ENCODE results near the gene PGM2.
"Not testable (repeated sequence)": the region's sequence is repeated elsewhere in the genome, so short reads cannot be mapped to it uniquely, and the experiment has no call there.

The PGM2 gene

DNA sequence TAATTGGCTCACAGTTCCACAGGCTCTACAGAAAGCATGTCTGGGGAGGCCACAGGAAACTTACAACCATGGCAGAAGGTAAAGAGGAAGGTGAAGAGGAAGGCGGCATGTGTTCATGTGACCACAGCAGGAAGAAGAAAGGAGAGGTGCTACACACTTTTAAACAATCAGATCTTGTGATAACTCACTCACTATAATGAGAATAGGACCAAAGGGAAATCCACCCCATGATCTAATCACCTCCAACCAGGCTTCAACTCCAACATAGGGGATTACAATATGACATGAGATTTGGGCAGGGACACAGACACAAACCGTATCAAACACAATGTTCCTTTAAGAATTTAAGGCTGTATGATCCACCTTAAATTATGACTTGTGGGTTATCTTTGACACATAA lies 10.5 kb upstream of the PGM2 start:
- Histone ChIP-seq H4K8ac (ENCODE audit: low read depth, low read length) (no peak overlapping the region), H3K4me3 (ENCODE audit: low read length in 2 of 2) (no peak overlapping the region), H3K27me3 (ENCODE audit: control insufficient read depth in 3 of 3, insufficient read depth in 3 of 3, low read depth in 1 of 3, low read length in 3 of 3) (no peaks in the 10 kb centered on the region), H2AFZ (ENCODE audit: low read length) (no peak overlapping the region), H2BK15ac (ENCODE audit: low read length) (no peak overlapping the region), H2BK120ac (ENCODE audit: low read depth, low read length) (no peak overlapping the region), H2AK5ac (ENCODE audit: low read depth, low read length) (no peak overlapping the region), H3K4me1 (ENCODE audit: control insufficient read depth in 2 of 2, insufficient read depth in 1 of 2, low read depth in 1 of 2, low read length in 2 of 2) (no peaks in the 10 kb centered on the region), H2BK12ac (ENCODE audit: low read length) (no peak overlapping the region), H3K9me3 (replicated peaks in 1 of 2; ENCODE audit: control insufficient read depth in 2 of 2, insufficient read depth in 1 of 2, low read depth in 1 of 2, low read length in 2 of 2) (peaks cover 0 to 3% of the 10 kb centered on the region in 2 donors), H3K23ac (ENCODE audit: low read depth, low read length, poor library complexity) (no peak overlapping the region), H3K14ac (ENCODE audit: low read length) (no peak overlapping the region), H3K4ac (ENCODE audit: low read length) (no peak overlapping the region), H3K4me2 (ENCODE audit: insufficient read depth, low read length, poor library complexity, severe bottlenecking) (no peak overlapping the region), H3K36me3 (replicated peaks in 1 of 2; ENCODE audit: control insufficient read depth in 2 of 2, insufficient read depth in 2 of 2, low read length in 2 of 2) (no peaks in the 10 kb centered on the region), H4K91ac (ENCODE audit: low read depth, low read length, poor library complexity) (no peak overlapping the region), H3K9ac (ENCODE audit: low read depth, low read length, poor library complexity) (no peak overlapping the region), H3K27ac (replicated peaks; ENCODE audit: low read length) (no peak overlapping the region), H3K79me1 (ENCODE audit: low read depth, low read length) (no peaks in the 10 kb centered on the region), H3K18ac (ENCODE audit: low read length) (no peak overlapping the region), H2BK5ac (ENCODE audit: low read length) (no peak overlapping the region)
- no CpG with 5 or more reads among the region's 2 CpGs for WGBS, 2 donors (ENCODE audit: extremely low coverage in 2 of 2, insufficient read length in 2 of 2, insufficient replicate concordance in 1 of 2)
- DNase-seq (ENCODE audit: low spot score): no peak

DNA sequence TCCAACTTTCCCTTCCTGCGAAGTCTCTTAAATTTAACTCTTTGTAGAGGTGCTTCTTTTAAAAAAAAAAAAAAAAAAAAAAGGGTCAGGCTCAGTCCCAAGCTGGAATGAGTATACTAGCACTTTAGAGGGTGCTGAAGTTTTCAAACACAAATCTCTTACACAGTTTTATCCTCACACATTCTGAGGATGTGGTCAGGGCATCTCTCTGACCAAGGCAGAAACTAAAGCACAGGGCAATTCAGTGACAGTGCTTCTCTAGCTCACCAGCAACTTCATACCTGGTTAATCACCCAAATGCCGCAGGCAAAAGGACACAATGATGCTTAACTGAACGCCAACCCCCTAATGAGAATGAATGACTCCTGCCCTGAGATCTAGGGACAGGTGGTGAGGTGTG lies 9.8 kb upstream of the PGM2 start:
- WGBS, 2 donors (ENCODE audit: extremely low coverage in 2 of 2, insufficient read length in 2 of 2, insufficient replicate concordance in 1 of 2): no CpG with 5 or more reads among the region's 3 CpGs
- Histone ChIP-seq H3K9ac (ENCODE audit: low read depth, low read length, poor library complexity) (no peak overlapping the region), H3K27me3 (ENCODE audit: control insufficient read depth in 3 of 3, insufficient read depth in 3 of 3, low read depth in 1 of 3, low read length in 3 of 3) (no peaks in the 10 kb centered on the region)

DNA sequence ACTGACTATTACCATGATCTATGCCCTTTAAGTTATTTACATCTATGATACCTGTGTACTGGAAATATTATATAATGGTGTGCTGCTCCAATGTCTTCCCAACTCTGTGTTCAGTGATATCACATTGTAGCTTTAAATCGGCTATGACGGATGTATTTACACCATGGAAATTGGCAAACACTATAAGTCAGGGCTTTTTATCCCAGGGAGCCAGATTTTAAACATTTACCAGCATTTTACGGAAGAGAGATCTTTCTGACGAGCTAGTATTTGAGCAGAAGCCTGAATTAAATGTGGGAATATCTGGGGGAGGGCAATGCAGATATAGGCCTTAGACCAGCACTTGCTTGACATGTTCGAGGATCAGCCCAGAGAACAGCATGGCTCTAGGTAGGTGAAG lies 7.7 kb upstream of the PGM2 start:
- WGBS, 2 donors (ENCODE audit: extremely low coverage in 2 of 2, insufficient read length in 2 of 2, insufficient replicate concordance in 1 of 2): no CpG with 5 or more reads among the region's 5 CpGs

More for the DNA sequence above, 9.8 kb upstream of the PGM2 start:
- no peak for DNase-seq (ENCODE audit: low spot score)
- H4K91ac ChIP-seq (ENCODE audit: low read depth, low read length, poor library complexity): no peak overlapping the region
- no peak overlapping the region for H3K4me2 ChIP-seq (ENCODE audit: insufficient read depth, low read length, poor library complexity, severe bottlenecking)
- no peak overlapping the region for H3K27ac ChIP-seq (replicated peaks; ENCODE audit: low read length)
- no peaks in the 10 kb centered on the region for H3K79me1 ChIP-seq (ENCODE audit: low read depth, low read length)
- H2BK12ac ChIP-seq (ENCODE audit: low read length): no peak overlapping the region
- no peak overlapping the region for H3K14ac ChIP-seq (ENCODE audit: low read length)
- peaks cover 0 to 3% of the 10 kb centered on the region in 2 donors for H3K9me3 ChIP-seq (replicated peaks in 1 of 2; ENCODE audit: control insufficient read depth in 2 of 2, insufficient read depth in 1 of 2, low read depth in 1 of 2, low read length in 2 of 2)
- no peak overlapping the region for H2BK15ac ChIP-seq (ENCODE audit: low read length)
- H2AFZ ChIP-seq (ENCODE audit: low read length): no peak overlapping the region
- H2AK5ac ChIP-seq (ENCODE audit: low read depth, low read length): no peak overlapping the region
- no peak overlapping the region for H2BK120ac ChIP-seq (ENCODE audit: low read depth, low read length)
- H3K36me3 ChIP-seq (replicated peaks in 1 of 2; ENCODE audit: control insufficient read depth in 2 of 2, insufficient read depth in 2 of 2, low read length in 2 of 2): no peaks in the 10 kb centered on the region
- no peaks in the 10 kb centered on the region for H3K4me1 ChIP-seq (ENCODE audit: control insufficient read depth in 2 of 2, insufficient read depth in 1 of 2, low read depth in 1 of 2, low read length in 2 of 2)
- H3K4ac ChIP-seq (ENCODE audit: low read length): no peak overlapping the region
- H4K8ac ChIP-seq (ENCODE audit: low read depth, low read length): no peak overlapping the region
- H3K18ac ChIP-seq (ENCODE audit: low read length): no peak overlapping the region
- H3K23ac ChIP-seq (ENCODE audit: low read depth, low read length, poor library complexity): no peak overlapping the region
- no peak overlapping the region for H2BK5ac ChIP-seq (ENCODE audit: low read length)
- H3K4me3 ChIP-seq (ENCODE audit: low read length in 2 of 2): no peak overlapping the region

DNA sequence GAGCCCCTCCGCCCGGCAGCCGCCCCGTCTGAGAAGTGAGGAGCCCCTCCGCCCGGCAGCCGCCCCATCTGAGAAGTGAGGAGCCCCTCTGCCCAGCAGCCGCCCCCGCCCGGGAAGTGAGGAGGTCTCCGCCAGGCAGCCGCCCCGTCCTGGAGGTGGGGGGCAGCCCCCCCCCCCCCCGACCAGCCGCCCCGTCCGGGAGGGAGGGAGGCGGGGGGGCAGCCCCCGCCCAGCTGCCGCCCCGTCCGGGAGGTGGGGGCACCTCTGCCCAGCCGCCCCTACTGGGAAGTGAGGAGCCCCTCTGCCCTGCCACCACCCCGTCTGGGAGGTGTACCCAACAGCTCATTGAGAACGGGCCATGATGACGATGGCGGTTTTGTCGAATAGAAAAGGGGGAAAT lies 6.0 kb upstream of the PGM2 start:
- not testable (repeated sequence) for DNase-seq (ENCODE audit: low spot score); H3K4me2 ChIP-seq (ENCODE audit: insufficient read depth, low read length, poor library complexity, severe bottlenecking); H2BK12ac ChIP-seq (ENCODE audit: low read length); H3K4me1 ChIP-seq (ENCODE audit: control insufficient read depth in 2 of 2, insufficient read depth in 1 of 2, low read depth in 1 of 2, low read length in 2 of 2); H4K8ac ChIP-seq (ENCODE audit: low read depth, low read length); H3K27ac ChIP-seq (replicated peaks; ENCODE audit: low read length); H3K27me3 ChIP-seq (ENCODE audit: control insufficient read depth in 3 of 3, insufficient read depth in 3 of 3, low read depth in 1 of 3, low read length in 3 of 3); H3K9ac ChIP-seq (ENCODE audit: low read depth, low read length, poor library complexity); H3K9me3 ChIP-seq (replicated peaks in 1 of 2; ENCODE audit: control insufficient read depth in 2 of 2, insufficient read depth in 1 of 2, low read depth in 1 of 2, low read length in 2 of 2); H2AK5ac ChIP-seq (ENCODE audit: low read depth, low read length); H3K4ac ChIP-seq (ENCODE audit: low read length); H3K4me3 ChIP-seq (ENCODE audit: low read length in 2 of 2); H4K91ac ChIP-seq (ENCODE audit: low read depth, low read length, poor library complexity); H2BK5ac ChIP-seq (ENCODE audit: low read length); H3K18ac ChIP-seq (ENCODE audit: low read length); H3K79me1 ChIP-seq (ENCODE audit: low read depth, low read length); H2BK120ac ChIP-seq (ENCODE audit: low read depth, low read length); H3K14ac ChIP-seq (ENCODE audit: low read length); H2BK15ac ChIP-seq (ENCODE audit: low read length); H3K36me3 ChIP-seq (replicated peaks in 1 of 2; ENCODE audit: control insufficient read depth in 2 of 2, insufficient read depth in 2 of 2, low read length in 2 of 2); H3K23ac ChIP-seq (ENCODE audit: low read depth, low read length, poor library complexity); H2AFZ ChIP-seq (ENCODE audit: low read length)
- WGBS, 2 donors (ENCODE audit: extremely low coverage in 2 of 2, insufficient read length in 2 of 2, insufficient replicate concordance in 1 of 2): no CpG with 5 or more reads among the region's 28 CpGs

More for the DNA sequence above, 7.7 kb upstream of the PGM2 start:
- H3K4ac ChIP-seq (ENCODE audit: low read length): no peak overlapping the region
- no peak overlapping the region for H3K23ac ChIP-seq (ENCODE audit: low read depth, low read length, poor library complexity)
- no peaks in the 10 kb centered on the region for H3K4me1 ChIP-seq (ENCODE audit: control insufficient read depth in 2 of 2, insufficient read depth in 1 of 2, low read depth in 1 of 2, low read length in 2 of 2)
- peaks cover 0 to 3% of the 10 kb centered on the region in 2 donors for H3K9me3 ChIP-seq (replicated peaks in 1 of 2; ENCODE audit: control insufficient read depth in 2 of 2, insufficient read depth in 1 of 2, low read depth in 1 of 2, low read length in 2 of 2)
- no peak overlapping the region for H3K4me3 ChIP-seq (ENCODE audit: low read length in 2 of 2)
- no peak overlapping the region for H2BK120ac ChIP-seq (ENCODE audit: low read depth, low read length)
- no peak overlapping the region for H4K8ac ChIP-seq (ENCODE audit: low read depth, low read length)
- no peak overlapping the region for H2AK5ac ChIP-seq (ENCODE audit: low read depth, low read length)
- H2BK12ac ChIP-seq (ENCODE audit: low read length): no peak overlapping the region
- DNase-seq (ENCODE audit: low spot score): no peak
- no peak overlapping the region for H2AFZ ChIP-seq (ENCODE audit: low read length)
- H3K9ac ChIP-seq (ENCODE audit: low read depth, low read length, poor library complexity): no peak overlapping the region
- no peak overlapping the region for H3K18ac ChIP-seq (ENCODE audit: low read length)
- H3K14ac ChIP-seq (ENCODE audit: low read length): no peak overlapping the region
- no peaks in the 10 kb centered on the region for H3K27me3 ChIP-seq (ENCODE audit: control insufficient read depth in 3 of 3, insufficient read depth in 3 of 3, low read depth in 1 of 3, low read length in 3 of 3)
- no peaks in the 10 kb centered on the region for H3K79me1 ChIP-seq (ENCODE audit: low read depth, low read length)
- no peak overlapping the region for H2BK5ac ChIP-seq (ENCODE audit: low read length)
- H2BK15ac ChIP-seq (ENCODE audit: low read length): no peak overlapping the region
- H3K4me2 ChIP-seq (ENCODE audit: insufficient read depth, low read length, poor library complexity, severe bottlenecking): no peak overlapping the region
- no peak overlapping the region for H3K27ac ChIP-seq (replicated peaks; ENCODE audit: low read length)
- no peaks in the 10 kb centered on the region for H3K36me3 ChIP-seq (replicated peaks in 1 of 2; ENCODE audit: control insufficient read depth in 2 of 2, insufficient read depth in 2 of 2, low read length in 2 of 2)
- no peak overlapping the region for H4K91ac ChIP-seq (ENCODE audit: low read depth, low read length, poor library complexity)

Data from neuronal stem cell (in vitro differentiated cells).